HL-60 (cell line): Measurements from ENCODE around the gene MLYCD.
A peak's percentile ranks its signal among the peaks of the same experiment; 100 is the strongest.

ENCODE experiments used
- DNase-seq, 2 experiments: peaks; one replicate each; pipeline ENCODE4 v3.0.0-alpha.2; 2010 to 2020; ENCODE audit warnings: low read depth in 1 of 2, low spot score in 1 of 2
- H3K27ac ChIP-seq: fragments of 250-450 bp; sonication (Bioruptor Pico); replicated peaks from 2 replicates; pipeline ENCODE4 v1.5.1; 2020; ENCODE audit warnings: mild to moderate bottlenecking, moderate library complexity
- H3K27me3 ChIP-seq: fragments of 250-450 bp; sonication (Bioruptor Pico); 2 replicates; pipeline ENCODE4 v1.5.1; 2021; ENCODE audit warnings: mild to moderate bottlenecking, moderate library complexity; ENCODE audit not compliant: insufficient read depth, poor library complexity, severe bottlenecking
- H3K4me3 ChIP-seq: replicated peaks from 2 replicates; pipeline ENCODE4 v1.5.1; 2011; ENCODE audit warnings: mild to moderate bottlenecking, control low read depth, low read length; ENCODE audit not compliant: insufficient read depth
- GABPA ChIP-seq: IDR thresholded peaks from 2 replicates; pipeline ENCODE4 v1.6.1; 2012; ENCODE audit warnings: low read depth
- POLR2AphosphoS5 ChIP-seq: IDR thresholded peaks from 2 replicates; pipeline ENCODE4 v1.6.1; 2012; ENCODE audit warnings: low read depth
- REST ChIP-seq: IDR thresholded peaks from 2 replicates; pipeline ENCODE4 v1.6.1; 2012; ENCODE audit warnings: low read depth; ENCODE audit not compliant: insufficient replicate concordance
- SPI1 ChIP-seq: IDR thresholded peaks from 2 replicates; pipeline ENCODE4 v1.6.1; 2012; ENCODE audit warnings: low read depth, mild to moderate bottlenecking, borderline replicate concordance
- long read RNA-seq: library from polyadenylated mRNA; unstranded; transcript quantifications from one replicate; pipeline ENCODE4 v2.0.0, GENCODE V29; 2020
- TF ChIP-seq, protein P1 (sequence below): IDR thresholded peaks from one replicate; pipeline ENCODE4 v1.5.1; 2011; ENCODE audit warnings: low read length, control low read depth, inconsistent platforms; ENCODE audit not compliant: insufficient read depth

MLYCD gene
- long read RNA-seq, full-length matches to known transcripts, result 2 of 6 reads
- long read RNA-seq, partial matches to known transcripts, result 2 of 6 reads
- long read RNA-seq, other reads (novel, unspliced or antisense), result 2 of 6 reads

GRCh38 chr16:83898463-83899271 lies at the start of gene MLYCD:
Gene MLYCD (plus strand): TSS chr16:83899115. CDS start chr16:83899145, 30 bp downstream.
- TF ChIP-seq REST (no peak), GABPA (peak; percentile 21; the same call in 1 of the 2 replicates), SPI1 (no peak), POLR2AphosphoS5 (no peak)
- TF ChIP-seq, protein P1, sequence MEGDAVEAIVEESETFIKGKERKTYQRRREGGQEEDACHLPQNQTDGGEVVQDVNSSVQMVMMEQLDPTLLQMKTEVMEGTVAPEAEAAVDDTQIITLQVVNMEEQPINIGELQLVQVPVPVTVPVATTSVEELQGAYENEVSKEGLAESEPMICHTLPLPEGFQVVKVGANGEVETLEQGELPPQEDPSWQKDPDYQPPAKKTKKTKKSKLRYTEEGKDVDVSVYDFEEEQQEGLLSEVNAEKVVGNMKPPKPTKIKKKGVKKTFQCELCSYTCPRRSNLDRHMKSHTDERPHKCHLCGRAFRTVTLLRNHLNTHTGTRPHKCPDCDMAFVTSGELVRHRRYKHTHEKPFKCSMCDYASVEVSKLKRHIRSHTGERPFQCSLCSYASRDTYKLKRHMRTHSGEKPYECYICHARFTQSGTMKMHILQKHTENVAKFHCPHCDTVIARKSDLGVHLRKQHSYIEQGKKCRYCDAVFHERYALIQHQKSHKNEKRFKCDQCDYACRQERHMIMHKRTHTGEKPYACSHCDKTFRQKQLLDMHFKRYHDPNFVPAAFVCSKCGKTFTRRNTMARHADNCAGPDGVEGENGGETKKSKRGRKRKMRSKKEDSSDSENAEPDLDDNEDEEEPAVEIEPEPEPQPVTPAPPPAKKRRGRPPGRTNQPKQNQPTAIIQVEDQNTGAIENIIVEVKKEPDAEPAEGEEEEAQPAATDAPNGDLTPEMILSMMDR, result no peak
- peak within 1 kb of the TSS; percentile 57 for H3K27ac ChIP-seq

GRCh38 chr16:83849421-83849820 lies 49.5 kb upstream of the MLYCD start:
- Histone ChIP-seq H3K4me3 (no peak overlapping the region), H3K27ac (no peak overlapping the region), H3K27me3 (no peaks in the 10 kb centered on the region)
- TF ChIP-seq GABPA, result no peak
- no peak for TF ChIP-seq POLR2AphosphoS5
- TF ChIP-seq SPI1, result no peak
- TF ChIP-seq REST, result no peak
- TF ChIP-seq, protein P1, result no peak
- DNase-seq, result no peak

More at GRCh38 chr16:83898463-83899271, at the start of gene MLYCD:
- H3K4me3 ChIP-seq, result peak within 1 kb of the TSS; percentile 66
- peak; percentile 44 to 62 for DNase-seq
- no peaks in the 10 kb centered on the region for H3K27me3 ChIP-seq

GRCh38 chr16:83850947-83851346 lies 48.0 kb upstream of the MLYCD start:
- no peak for TF ChIP-seq SPI1
- TF ChIP-seq GABPA, result no peak
- TF ChIP-seq REST, result no peak
- no peak for TF ChIP-seq POLR2AphosphoS5
- TF ChIP-seq, protein P1, result no peak
- DNase-seq, result no peak
- H3K4me3 ChIP-seq, result no peak overlapping the region

More at GRCh38 chr16:83850947-83851346, 48.0 kb upstream of the MLYCD start:
- Histone ChIP-seq H3K27me3 (no peaks in the 10 kb centered on the region), H3K27ac (no peak overlapping the region)
